ENCODE data around the gene COX4I1. TPM values are rescaled to one million over a fixed set of nuclear protein-coding genes. Genes with fewer than 3 reads are reported as not detected.
"Not testable (repeated sequence)": the region's sequence is repeated elsewhere in the genome, so short reads cannot be mapped to it uniquely, and the experiment has no call there.

COX4I1 gene
- total and polyA plus RNA-seq, 2 donors from 2014 or later = 439 to 1,996 TPM

DNA sequence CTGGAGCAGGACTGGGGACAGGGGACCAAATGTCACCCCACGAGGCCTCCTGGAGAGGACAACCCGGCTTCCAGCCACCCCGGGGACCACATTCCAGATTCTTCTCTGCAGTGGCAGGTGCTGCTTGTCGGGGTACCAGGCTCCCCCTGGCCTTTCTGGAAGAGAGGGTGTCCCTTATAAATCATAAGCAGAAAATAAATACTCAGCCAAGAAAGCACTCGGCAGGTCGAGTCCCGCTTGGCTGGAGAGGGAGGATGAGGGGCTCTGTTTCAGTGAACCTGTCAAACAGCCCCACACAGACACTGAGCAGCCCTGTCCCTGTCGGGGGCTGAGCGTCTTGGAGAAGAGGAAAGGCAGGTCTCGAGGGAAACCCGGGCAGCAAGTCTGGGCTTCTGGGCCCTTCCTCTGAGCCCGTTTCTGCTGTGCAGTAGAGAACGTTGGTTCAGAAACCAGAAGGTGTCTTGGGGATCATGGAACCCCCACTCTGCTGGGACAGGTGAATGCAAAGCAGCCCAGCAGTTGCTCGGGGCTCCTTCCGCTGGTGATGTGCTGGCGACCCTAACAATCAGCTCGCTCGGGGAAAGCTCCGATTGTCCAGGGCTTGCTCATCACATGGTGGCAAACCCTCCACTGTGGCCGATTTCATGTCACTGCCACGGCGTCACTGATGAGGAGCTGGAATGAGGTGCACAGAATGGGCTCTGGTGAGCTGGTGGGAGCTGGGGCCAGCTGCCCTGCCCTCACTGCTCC lies 36.6 kb downstream of the COX4I1 start:
- Histone ChIP-seq H3K9ac (ENCODE audit: low read length in 3 of 3) (no peak overlapping the region), H3K27ac (ENCODE audit: low read depth in 2 of 2, low read length in 2 of 2) (no peak overlapping the region), H3K4me3 (ENCODE audit: low read length in 3 of 3) (no peak overlapping the region), H3K4me1 (ENCODE audit: control insufficient read depth in 2 of 3, insufficient read depth in 2 of 3, low read depth in 1 of 3, low read length in 3 of 3) (no peaks in the 10 kb centered on the region), H3K36me3 (ENCODE audit: control insufficient read depth in 2 of 3, insufficient read depth in 3 of 3, low read length in 3 of 3) (no peaks in the 10 kb centered on the region), H3K9me3 (ENCODE audit: control insufficient read depth in 2 of 3, insufficient read depth in 1 of 3, low read length in 3 of 3) (no peaks in the 10 kb centered on the region), H3K27me3 (ENCODE audit: control insufficient read depth, insufficient read depth, low read length) (peaks cover 6% of the 10 kb centered on the region)
- no peak for FAIRE-seq
- TF ChIP-seq, protein P1, sequence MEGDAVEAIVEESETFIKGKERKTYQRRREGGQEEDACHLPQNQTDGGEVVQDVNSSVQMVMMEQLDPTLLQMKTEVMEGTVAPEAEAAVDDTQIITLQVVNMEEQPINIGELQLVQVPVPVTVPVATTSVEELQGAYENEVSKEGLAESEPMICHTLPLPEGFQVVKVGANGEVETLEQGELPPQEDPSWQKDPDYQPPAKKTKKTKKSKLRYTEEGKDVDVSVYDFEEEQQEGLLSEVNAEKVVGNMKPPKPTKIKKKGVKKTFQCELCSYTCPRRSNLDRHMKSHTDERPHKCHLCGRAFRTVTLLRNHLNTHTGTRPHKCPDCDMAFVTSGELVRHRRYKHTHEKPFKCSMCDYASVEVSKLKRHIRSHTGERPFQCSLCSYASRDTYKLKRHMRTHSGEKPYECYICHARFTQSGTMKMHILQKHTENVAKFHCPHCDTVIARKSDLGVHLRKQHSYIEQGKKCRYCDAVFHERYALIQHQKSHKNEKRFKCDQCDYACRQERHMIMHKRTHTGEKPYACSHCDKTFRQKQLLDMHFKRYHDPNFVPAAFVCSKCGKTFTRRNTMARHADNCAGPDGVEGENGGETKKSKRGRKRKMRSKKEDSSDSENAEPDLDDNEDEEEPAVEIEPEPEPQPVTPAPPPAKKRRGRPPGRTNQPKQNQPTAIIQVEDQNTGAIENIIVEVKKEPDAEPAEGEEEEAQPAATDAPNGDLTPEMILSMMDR (IDR thresholded peaks at IDR 0.05; ENCODE audit: borderline replicate concordance, extremely low read depth, insufficient read depth) = no peak
- peak in 1 of 5 donors; percentile 54 for DNase-seq
- intact Hi-C loops (cut with DNase I) = no loop called here

DNA sequence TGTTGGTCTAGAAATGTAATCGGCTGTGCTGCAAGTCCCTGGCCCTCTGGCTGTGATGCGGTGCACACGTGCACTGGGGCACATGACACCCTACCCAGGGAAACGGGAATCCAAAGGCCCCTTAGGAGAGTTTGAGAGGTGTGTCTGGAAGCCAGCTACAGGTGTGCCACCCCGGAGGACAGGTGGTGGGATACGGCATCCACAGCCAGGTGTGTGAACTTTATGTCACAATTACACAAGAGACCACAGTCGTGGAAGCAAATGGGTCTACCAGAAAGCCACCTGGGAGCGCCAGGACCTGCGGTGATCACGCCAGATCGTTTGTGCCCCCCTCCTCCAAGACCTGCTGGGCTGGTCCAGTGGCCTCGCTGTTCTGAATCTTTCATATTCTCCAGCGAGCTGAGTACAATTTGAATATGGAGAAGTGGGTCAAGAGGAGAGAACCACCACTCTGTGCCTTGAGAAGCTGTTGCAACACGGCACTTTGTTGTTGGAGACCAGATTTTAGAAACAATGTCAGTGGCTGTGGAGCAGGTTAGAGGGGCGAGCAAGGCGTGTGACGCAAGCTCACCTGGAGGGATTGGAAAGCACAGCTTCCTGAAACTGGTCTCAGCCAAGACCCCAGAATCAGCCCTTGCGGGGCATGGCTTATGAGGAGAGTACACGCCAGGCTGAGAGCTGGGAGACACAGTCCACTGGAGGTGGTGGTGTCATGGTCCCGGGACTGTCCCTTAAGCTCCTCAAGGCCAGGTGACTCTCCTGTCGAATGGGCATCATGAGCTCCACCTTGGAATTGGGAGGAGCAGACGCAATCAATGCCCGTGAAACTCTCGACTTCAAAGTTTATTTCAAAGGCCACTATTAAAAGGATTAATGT lies 37.4 kb downstream of the COX4I1 start:
- Histone ChIP-seq H3K4me3 (ENCODE audit: low read length in 3 of 3) (no peak overlapping the region), H3K27ac (ENCODE audit: low read depth in 2 of 2, low read length in 2 of 2) (no peak overlapping the region), H3K27me3 (ENCODE audit: control insufficient read depth, insufficient read depth, low read length) (peaks cover 6% of the 10 kb centered on the region), H3K9me3 (ENCODE audit: control insufficient read depth in 2 of 3, insufficient read depth in 1 of 3, low read length in 3 of 3) (no peaks in the 10 kb centered on the region), H3K36me3 (ENCODE audit: control insufficient read depth in 2 of 3, insufficient read depth in 3 of 3, low read length in 3 of 3) (no peaks in the 10 kb centered on the region), H3K9ac (ENCODE audit: low read length in 3 of 3) (no peak overlapping the region), H3K4me1 (ENCODE audit: control insufficient read depth in 2 of 3, insufficient read depth in 2 of 3, low read depth in 1 of 3, low read length in 3 of 3) (no peaks in the 10 kb centered on the region)
- no peak for FAIRE-seq
- intact Hi-C loops (cut with DNase I) = no loop called here
- DNase-seq = peak in 1 of 5 donors; percentile 37
- TF ChIP-seq, protein P1 (IDR thresholded peaks at IDR 0.05; ENCODE audit: borderline replicate concordance, extremely low read depth, insufficient read depth) = no peak

DNA sequence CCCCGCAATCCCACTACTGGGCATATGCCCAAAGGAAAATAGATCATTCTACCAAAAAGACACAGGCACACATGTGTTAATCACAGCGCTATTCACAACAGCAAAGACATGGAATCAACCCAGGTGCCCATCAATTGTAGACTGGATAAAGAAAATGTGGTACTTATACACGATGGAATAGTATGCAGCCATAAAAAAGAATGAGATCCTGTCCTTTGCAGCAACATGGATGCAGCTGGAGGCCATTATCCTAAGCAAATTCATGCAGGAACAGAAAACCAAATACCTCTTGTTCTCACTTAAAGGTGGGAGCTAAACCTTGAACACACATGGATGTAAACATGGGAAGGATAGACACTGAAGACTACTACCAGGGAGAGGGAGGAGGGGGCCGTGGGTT lies 38.2 kb downstream of the COX4I1 start:
- H3K4me3 ChIP-seq (ENCODE audit: low read length in 3 of 3); H3K9ac ChIP-seq (ENCODE audit: low read length in 3 of 3); H3K4me1 ChIP-seq (ENCODE audit: control insufficient read depth in 2 of 3, insufficient read depth in 2 of 3, low read depth in 1 of 3, low read length in 3 of 3); intact Hi-C loops (cut with DNase I); FAIRE-seq; H3K27ac ChIP-seq (ENCODE audit: low read depth in 2 of 2, low read length in 2 of 2); H3K9me3 ChIP-seq (ENCODE audit: control insufficient read depth in 2 of 3, insufficient read depth in 1 of 3, low read length in 3 of 3); DNase-seq; H3K27me3 ChIP-seq (ENCODE audit: control insufficient read depth, insufficient read depth, low read length); H3K36me3 ChIP-seq (ENCODE audit: control insufficient read depth in 2 of 3, insufficient read depth in 3 of 3, low read length in 3 of 3): not testable (repeated sequence)

DNA sequence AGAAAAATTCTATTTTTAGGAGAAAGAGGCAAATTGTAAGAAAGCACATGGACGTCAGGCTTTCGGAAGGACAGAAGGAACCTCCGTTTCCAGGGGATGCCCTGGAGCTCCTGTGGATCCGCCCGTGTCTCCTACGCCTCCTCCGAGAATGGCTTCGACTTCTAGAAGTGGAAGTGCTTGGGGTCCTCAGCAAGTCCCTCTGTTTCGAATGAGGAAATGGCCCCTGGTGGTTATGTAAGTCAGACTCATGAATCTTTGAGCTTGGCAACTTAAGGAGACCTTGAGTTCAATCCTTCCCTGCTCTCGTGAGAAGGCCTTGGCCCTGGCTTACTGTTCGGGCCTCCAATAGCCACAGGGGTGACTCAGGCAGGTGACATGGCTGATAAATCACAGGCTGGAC lies 38.9 kb downstream of the COX4I1 start:
- peaks cover 3% of the 10 kb centered on the region for H3K27me3 ChIP-seq (ENCODE audit: control insufficient read depth, insufficient read depth, low read length)
- no peak overlapping the region for H3K9ac ChIP-seq (ENCODE audit: low read length in 3 of 3)
- no peak overlapping the region for H3K27ac ChIP-seq (ENCODE audit: low read depth in 2 of 2, low read length in 2 of 2)
- TF ChIP-seq, protein P1 (IDR thresholded peaks at IDR 0.05; ENCODE audit: borderline replicate concordance, extremely low read depth, insufficient read depth) = no peak
- H3K36me3 ChIP-seq (ENCODE audit: control insufficient read depth in 2 of 3, insufficient read depth in 3 of 3, low read length in 3 of 3) = no peaks in the 10 kb centered on the region
- DNase-seq (peak in 1 of 5 donors; percentile 38), FAIRE-seq (no peak)
- H3K4me1 ChIP-seq (ENCODE audit: control insufficient read depth in 2 of 3, insufficient read depth in 2 of 3, low read depth in 1 of 3, low read length in 3 of 3) = no peaks in the 10 kb centered on the region
- intact Hi-C loops (cut with DNase I) = no loop called here
- no peak overlapping the region for H3K4me3 ChIP-seq (ENCODE audit: low read length in 3 of 3)
- H3K9me3 ChIP-seq (ENCODE audit: control insufficient read depth in 2 of 3, insufficient read depth in 1 of 3, low read length in 3 of 3) = no peaks in the 10 kb centered on the region
